NCI-H82 treated with DMSO at 0.1 percent for 48 hours (cell line): ENCODE measurements around the gene ULBP1.
"Not testable (repeated sequence)": the region's sequence is repeated elsewhere in the genome, so short reads cannot be mapped to it uniquely, and the experiment has no call there.

Source experiments
- DNase-seq: peaks from one replicate; lab custom pipeline; 2025; ENCODE audit not compliant: unreplicated experiment; lab: John Stamatoyannopoulos, UW

ULBP1 gene

DNA sequence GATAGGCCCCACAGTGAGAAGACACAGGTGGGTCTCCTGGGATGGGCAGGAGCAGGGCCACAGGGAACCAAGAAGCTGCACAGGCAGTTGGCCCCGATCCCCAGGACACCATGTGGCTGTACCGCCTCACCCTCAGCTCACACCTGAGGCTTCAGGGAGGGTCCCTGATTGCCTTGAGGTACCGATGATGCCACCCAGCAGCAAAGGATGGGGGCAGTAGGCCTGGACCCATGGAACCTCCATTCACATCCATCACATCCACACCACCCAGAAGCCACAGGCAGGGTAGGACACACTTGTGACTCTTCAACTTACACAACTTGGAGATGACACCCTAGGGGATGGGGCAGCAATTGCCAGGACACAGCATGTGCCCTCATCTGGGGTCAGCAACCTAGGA is 39.9 kb downstream of the ULBP1 start:
- DNase-seq: not testable (repeated sequence)

DNA sequence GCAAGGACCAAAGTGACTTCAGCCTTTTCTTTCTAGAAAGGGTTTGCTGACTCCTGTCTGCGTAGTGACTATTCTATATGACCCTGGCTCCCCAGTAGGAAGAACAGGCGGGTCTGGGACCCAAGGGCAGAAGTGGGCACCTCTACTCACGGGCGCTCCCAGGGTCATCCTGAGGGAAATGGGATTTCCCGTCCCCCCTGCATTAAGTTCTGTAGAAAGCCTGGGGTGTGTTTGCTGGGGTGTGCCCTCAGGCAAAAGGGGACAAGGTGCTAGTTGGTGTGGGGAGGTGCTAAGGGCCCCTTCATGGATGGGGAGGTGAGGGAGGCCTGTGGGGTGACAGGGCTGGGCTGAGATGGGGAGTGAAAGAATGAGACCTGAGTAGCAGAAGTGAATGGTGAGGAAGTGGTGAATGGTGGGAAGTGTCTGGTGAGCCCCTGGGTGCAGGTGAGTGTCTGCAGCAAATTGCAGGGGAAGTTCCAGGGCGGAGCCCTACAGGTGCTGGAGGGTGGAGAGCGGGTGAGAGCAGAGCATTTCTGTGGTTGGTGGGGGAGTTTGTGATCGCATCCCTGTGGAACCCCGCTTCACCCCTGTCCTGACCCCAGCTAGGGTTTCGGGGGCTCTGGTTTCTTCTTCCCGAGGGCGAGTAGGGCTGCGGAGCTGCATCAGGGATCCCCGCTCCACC is 40.5 kb downstream of the ULBP1 start:
- no peak for DNase-seq

DNA sequence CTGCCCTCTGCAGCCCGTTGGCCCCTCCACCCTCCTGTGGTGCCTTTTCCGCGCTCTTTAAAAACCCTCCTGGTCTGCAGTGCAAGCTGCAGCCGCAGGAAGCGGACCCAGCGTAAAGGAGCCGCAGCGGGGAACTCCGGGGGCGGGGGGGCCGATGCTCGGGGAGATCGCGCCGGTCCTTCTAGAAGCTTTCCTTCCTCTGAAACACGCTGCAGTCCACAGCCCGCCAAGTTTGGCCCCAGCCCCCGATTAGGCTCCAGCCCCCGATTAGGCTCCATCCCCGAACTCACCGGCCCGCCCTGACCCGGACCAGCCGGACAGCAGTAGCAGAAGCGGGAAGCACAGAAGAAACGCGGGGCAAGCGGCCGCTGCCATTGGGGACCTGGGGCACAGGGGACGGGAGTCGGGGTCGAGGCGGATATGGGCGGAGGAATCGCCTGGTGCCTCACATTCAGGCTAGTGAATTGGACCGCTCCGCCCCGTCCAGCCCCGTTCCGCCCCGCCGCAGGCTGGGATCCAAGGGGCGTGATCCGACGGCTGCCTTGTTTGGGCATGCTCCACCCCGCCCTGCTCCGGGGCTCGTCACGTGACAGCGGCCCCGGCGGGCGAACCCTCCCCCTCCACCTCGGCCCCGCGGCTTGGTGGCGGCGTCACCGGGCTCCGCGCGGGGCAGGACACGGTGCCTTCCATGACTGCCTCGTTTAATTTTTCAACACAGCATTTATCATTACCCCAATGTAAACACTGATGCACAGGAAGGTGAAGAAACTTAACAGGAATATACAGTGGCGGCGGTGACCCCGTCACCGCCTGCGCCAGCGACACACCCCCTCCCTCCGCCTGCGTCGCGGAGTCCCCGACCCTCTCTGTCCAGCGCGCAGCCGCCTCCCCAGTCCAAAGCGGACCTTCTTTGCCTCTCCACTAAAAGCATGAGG is 41.3 kb downstream of the ULBP1 start:
- peak; percentile 64 for DNase-seq

GRCh38 chr6:150005761-150006651 is 42.3 kb downstream of the ULBP1 start:
- DNase-seq: no peak

DNA sequence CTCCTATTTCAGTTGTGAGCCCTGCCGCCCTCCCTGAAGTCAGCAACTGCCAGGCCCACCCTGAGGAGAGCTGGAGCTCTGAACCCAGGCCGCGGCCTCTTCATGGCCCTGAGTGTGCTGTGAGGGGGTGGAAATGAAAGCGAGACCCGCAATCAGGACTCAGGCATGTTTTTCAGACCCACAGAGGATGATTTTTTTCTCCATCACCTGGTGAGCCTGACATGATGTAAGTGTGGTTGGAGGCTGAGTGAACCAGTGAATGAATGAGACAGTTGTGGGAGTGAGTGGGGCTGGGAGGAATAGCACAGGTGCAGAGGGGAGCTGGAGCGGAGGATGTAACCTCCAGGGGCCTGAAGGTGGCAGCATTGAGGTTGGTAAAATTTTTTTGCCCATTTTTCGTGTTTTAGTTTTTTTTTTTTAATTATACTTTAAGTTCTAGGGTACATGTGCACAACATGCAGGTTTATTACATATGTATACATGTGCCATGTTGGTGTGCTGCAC is 43.3 kb downstream of the ULBP1 start:
- DNase-seq: no peak

DNA sequence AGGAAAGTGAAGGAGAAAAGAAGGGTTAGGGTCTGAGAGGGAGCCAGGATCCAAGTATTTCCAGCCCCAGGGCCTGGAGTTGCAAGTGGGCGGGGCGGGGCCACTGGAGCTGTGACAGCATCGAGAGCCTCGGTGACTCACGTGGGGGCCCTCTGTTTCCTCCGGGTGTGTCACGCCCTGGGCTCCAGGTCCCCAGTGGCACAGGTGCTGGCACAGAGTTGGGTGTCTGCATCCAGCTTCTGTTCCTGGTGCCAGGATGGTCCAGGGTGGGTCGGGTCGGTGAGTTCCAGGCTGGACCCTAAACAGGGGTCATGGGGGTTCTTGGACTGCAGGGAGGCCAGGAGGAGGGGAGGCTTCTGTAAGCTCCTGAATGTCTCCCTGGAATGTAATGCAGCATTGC is 44.8 kb downstream of the ULBP1 start:
- DNase-seq: no peak

- DNase-seq: not testable (repeated sequence)
Measured at GRCh38 chr6:150012846-150013784, 49.4 kb downstream of the ULBP1 start.

DNA sequence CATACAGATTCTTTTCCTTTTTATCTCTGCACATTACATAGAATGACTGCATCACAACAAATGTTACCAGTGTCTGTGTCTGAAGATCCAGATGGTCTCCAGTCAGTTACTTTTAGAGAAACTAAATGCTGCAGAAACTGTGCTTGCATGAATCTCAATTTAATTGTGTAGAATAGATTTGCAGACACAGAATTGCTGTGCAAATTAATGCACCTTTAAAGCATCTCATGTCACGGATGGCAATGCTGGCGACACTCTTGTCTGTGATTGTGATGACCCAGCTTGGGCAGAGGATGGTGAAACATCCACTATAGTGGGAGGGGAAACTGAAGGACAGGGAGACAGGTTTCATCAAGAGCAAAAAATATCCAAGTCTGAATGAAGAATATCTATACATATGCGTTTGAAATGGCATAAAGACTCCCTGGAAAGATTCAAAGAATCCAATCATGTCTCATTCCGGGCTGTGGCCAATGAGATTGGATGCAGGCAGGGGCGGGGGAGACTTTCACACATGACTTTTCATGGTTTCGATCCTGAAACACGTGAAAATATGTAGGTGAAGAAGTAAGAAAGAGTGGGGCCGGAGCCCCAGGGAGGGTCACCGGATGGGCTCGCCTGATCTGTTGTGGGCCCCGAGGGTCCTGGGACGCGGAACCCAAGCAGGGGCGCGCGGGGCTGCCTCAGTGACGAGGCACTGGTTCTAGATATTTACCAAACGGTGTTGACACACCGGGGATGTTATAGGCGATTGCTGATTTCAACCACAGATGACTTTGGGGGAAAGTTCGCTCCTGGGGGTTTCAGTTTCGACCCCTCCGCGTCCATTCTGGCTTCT is 50.3 kb downstream of the ULBP1 start:
- DNase-seq: not testable (repeated sequence)

DNA sequence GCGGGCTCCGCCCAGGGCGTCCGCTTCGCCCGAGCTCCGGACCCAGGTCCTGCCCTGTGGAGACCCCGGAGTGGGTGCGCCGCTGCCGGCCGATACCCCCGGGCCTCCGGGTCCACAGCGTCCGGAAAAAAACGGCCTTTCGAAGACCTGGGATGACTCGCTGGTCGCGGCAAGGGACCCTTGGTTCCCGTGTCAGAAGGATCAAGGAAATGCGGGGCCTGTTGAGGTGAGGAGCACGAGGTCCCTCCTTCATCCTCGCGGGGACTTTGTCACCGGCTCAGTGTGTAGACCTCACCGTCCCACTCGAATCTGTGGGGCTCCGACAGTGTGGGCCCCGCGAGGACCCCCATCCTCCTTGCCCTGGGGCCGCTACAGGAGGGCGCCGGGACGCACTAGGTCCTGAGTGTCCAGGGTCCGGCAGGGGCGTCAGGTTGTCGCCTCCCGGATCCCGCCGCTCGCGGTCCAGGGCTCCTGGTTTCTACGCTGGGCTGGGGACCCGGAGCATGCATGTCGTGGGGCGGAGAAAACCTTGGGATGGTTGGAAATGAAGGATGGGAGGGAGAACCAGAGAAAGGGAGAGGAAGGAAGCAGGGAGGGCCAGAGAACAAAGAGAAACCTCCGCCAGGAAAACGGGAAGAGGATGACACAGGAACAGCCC is 51.0 kb downstream of the ULBP1 start:
- not testable (repeated sequence) for DNase-seq

DNA sequence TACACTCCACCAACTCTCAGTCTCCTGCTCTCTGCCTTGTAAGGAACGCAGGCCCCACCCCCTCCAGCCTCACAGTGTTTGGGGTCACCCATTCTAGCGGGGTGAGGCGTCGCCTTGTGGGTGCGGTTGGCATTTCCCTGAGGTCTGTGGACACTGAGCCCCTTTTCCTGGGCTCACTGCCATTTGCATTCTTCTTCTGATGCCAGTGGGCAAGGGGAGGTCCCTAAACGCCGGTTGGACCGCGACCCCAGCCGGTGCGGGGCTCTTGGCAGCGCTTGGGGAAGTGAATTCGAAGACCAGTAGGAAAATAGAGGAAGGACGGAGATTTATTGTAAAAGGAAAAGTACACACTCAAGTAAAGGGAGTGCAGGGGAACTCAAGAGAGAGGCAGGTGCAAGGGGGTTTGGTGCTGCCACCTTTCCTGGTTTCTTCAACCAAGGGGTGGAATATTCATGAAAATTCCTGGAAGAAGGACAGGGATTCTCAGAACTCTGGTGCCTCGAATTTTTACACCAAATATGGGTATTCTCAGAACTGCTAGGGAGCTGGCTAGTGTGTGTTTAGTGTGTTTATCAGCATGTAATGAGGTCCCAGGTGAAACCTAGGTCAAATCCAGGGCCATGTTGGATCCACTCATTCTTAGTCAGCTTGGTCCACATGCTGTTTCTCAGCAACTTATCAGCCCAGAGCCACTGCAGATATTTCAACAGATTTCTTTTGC is 51.7 kb downstream of the ULBP1 start:
- not testable (repeated sequence) for DNase-seq

GRCh38 chr6:150016324-150017185 is 52.8 kb downstream of the ULBP1 start:
- DNase-seq: no peak

- not testable (repeated sequence) for DNase-seq
Measured at GRCh38 chr6:150017186-150017521, 53.4 kb downstream of the ULBP1 start.

GRCh38 chr6:150018846-150019580 is 55.3 kb downstream of the ULBP1 start:
- no peak for DNase-seq

DNA sequence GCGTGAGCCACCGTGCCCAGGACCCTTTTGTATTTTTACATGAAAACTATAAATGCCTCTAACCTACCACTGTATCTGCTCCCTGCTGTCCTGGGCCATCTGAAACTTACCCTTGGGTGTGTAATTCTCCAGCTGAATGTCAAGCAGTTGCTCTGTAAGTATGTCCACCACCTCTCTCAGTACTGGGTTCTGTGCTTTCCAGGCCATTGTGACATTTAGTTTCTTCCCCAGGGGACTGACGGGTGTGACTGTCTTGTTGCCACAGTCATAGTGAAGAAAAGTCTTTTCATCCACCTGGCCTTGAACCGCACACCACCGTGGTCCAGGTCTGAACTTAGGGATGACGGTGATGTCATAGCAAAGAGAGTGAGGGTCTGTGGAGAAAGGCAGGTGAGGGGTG is 58.1 kb downstream of the ULBP1 start:
- not testable (repeated sequence) for DNase-seq
